GM23248 (cell line): ENCODE measurements around the gene RWDD1. TPM values are rescaled to one million over a fixed set of nuclear protein-coding genes. Genes with fewer than 3 reads are reported as not detected.
A peak's percentile ranks its signal among the peaks of the same experiment; 100 is the strongest.

Experiments
- DNase-seq: peaks from one replicate; pipeline ENCODE4 v3.0.0-alpha.2; 2015
- H2AFZ ChIP-seq: fragments of 200-600 bp; sonication (generic); 2 replicates; pipeline ENCODE4 v1.6.1; 2016; ENCODE audit warnings: antibody characterized with exemption
- H3F3A ChIP-seq: fragments of 200-600 bp; sonication (generic); 2 replicates; pipeline ENCODE4 v1.6.1; 2016; ENCODE audit warnings: mild to moderate bottlenecking, antibody characterized with exemption, mixed run types; ENCODE audit not compliant: insufficient read depth
- H3K27ac ChIP-seq: fragments of 200-600 bp; sonication (generic); 2 replicates; pipeline ENCODE4 v1.5.1; 2016; ENCODE audit warnings: mild to moderate bottlenecking
- H3K27me3 ChIP-seq: fragments of 200-600 bp; sonication (generic); replicated peaks from 2 replicates; pipeline ENCODE4 v1.6.1; 2016; ENCODE audit warnings: mild to moderate bottlenecking; ENCODE audit not compliant: insufficient read depth
- H3K36me3 ChIP-seq: fragments of 200-600 bp; sonication (generic); 2 replicates; pipeline ENCODE4 v1.6.1; 2016; ENCODE audit warnings: low read depth, mild to moderate bottlenecking
- H3K4me1 ChIP-seq: fragments of 200-600 bp; sonication (generic); 2 replicates; pipeline ENCODE4 v1.6.1; 2016; ENCODE audit warnings: mild to moderate bottlenecking; ENCODE audit not compliant: insufficient read depth
- H3K4me2 ChIP-seq: fragments of 200-600 bp; sonication (generic); one replicate; pipeline ENCODE4 v1.6.1; 2016; ENCODE audit warnings: mild to moderate bottlenecking; ENCODE audit not compliant: unreplicated experiment
- H3K4me3 ChIP-seq: fragments of 200-600 bp; sonication (generic); 2 replicates; pipeline ENCODE4 v1.5.1; 2016; ENCODE audit warnings: mild to moderate bottlenecking
- H3K79me2 ChIP-seq: fragments of 200-600 bp; sonication (generic); 2 replicates; pipeline ENCODE4 v1.6.1; 2016; ENCODE audit warnings: mild to moderate bottlenecking; ENCODE audit not compliant: insufficient read depth
- H3K9ac ChIP-seq: fragments of 200-600 bp; sonication (generic); 2 replicates; pipeline ENCODE4 v1.6.1; 2016; ENCODE audit warnings: mild to moderate bottlenecking
- H3K9me2 ChIP-seq: fragments of 200-600 bp; sonication (generic); 2 replicates; pipeline ENCODE4 v1.6.1; 2016; ENCODE audit warnings: mixed run types, mild to moderate bottlenecking, moderate library complexity; ENCODE audit not compliant: insufficient read depth
- H3K9me3 ChIP-seq: fragments of 200-600 bp; sonication (generic); one replicate; pipeline ENCODE4 v1.6.1; 2017; ENCODE audit warnings: low read depth
- H4K20me1 ChIP-seq: fragments of 200-600 bp; sonication (generic); 2 replicates; pipeline ENCODE4 v1.6.0; 2016; ENCODE audit not compliant: insufficient read depth
- EZH2 ChIP-seq: fragments of 200-600 bp; sonication (generic); IDR thresholded peaks from 2 replicates; pipeline ENCODE4 v1.6.1; 2018; ENCODE audit warnings: antibody characterized with exemption, mild to moderate bottlenecking; ENCODE audit not compliant: insufficient read depth, poor library complexity, severe bottlenecking
- EZH2phosphoT487 ChIP-seq: fragments of 200-600 bp; sonication (generic); IDR thresholded peaks from 2 replicates; pipeline ENCODE4 v1.6.1; 2018; ENCODE audit warnings: antibody characterized with exemption, moderate library complexity, mild to moderate bottlenecking, low read depth; ENCODE audit not compliant: insufficient read depth
- WGBS, 2 experiments: methylation state at CpG; one replicate each; pipeline ENCODE4 v1.1.6; 2015 to 2017; ENCODE audit warnings: low lambda C conversion rate in 2 of 2, low coverage in 1 of 2; ENCODE audit errors: missing lambda C conversion rate in 2 of 2; 5-methylcytosine and 5-hydroxymethylcytosine counted together
- in situ Hi-C: fragments of 300-500 bp; cut with MboI; formaldehyde crosslinking; loops from 2 replicates; pipeline ENCODE4 v1.15.0; 2020
- polyA plus RNA-seq: library from polyadenylated mRNA; unstranded; fragments of >200 nt; fragmentation: Nextera tagmentation; extraction: Ambion mirVana; gene quantifications from 2 replicates; pipeline ENCODE4 v1.2.1, GENCODE V29; 2016
- total RNA-seq: library from RNA; depleted of rRNA; stranded (reverse); fragments of >200 nt; shearing (Covaris generic); gene quantifications from 2 replicates; pipeline ENCODE4 v1.2.3, GENCODE V29; 2014

The RWDD1 gene
- total and polyA plus RNA-seq, 2 experiments from 2014 or later = 37.7 to 112 TPM

- H2AFZ ChIP-seq = no peak overlapping the region; the same call in 1 of the 2 replicates
- H3K4me1 ChIP-seq = peaks cover 36% of the 10 kb centered on the region
- H3K27me3 ChIP-seq = no peaks in the 10 kb centered on the region
- H3K27ac ChIP-seq = no peak overlapping the region
- no peak overlapping the region for H3K4me2 ChIP-seq
- H3K36me3 ChIP-seq = no peaks in the 10 kb centered on the region
- H4K20me1 ChIP-seq = no peaks in the 10 kb centered on the region
- no peaks in the 10 kb centered on the region for H3K9me3 ChIP-seq
- H3F3A ChIP-seq = peaks cover 8% of the 10 kb centered on the region; the same call in 1 of the 2 replicates
- DNase-seq = no peak
- no peaks in the 10 kb centered on the region for H3K9me2 ChIP-seq
- H3K9ac ChIP-seq = no peak overlapping the region
- H3K4me3 ChIP-seq = no peak overlapping the region
- in situ Hi-C loops = no loop called here
- no peaks in the 10 kb centered on the region for H3K79me2 ChIP-seq
- TF ChIP-seq EZH2phosphoT487 (no peak), EZH2 (no peak)
Observed at GRCh38 chr6:116543149-116543548, 28.2 kb upstream of the RWDD1 start.

GRCh38 chr6:116545651-116546050, 25.7 kb upstream of the RWDD1 start, which contains the start of gene TRAPPC3L:
Gene TRAPPC3L, minus strand, starts transcription at chr6:116545684. Its CDS starts 170 bp downstream, at chr6:116545514.
- in situ Hi-C loops = no loop called here
- peak within 1 kb of the TSS; percentile 79 for H2AFZ ChIP-seq

GRCh38 chr6:116547358-116547757, 23.9 kb upstream of the RWDD1 start:
- Histone ChIP-seq H3K9me2 (no peaks in the 10 kb centered on the region), H3K9me3 (no peaks in the 10 kb centered on the region), H4K20me1 (no peaks in the 10 kb centered on the region), H3F3A (peaks cover 8% of the 10 kb centered on the region; the same call in 1 of the 2 replicates), H3K4me1 (peaks cover 28% of the 10 kb centered on the region), H3K27ac (no peak overlapping the region), H3K4me2 (no peak overlapping the region), H3K4me3 (no peak overlapping the region), H3K36me3 (no peaks in the 10 kb centered on the region), H2AFZ (no peak overlapping the region), H3K79me2 (no peaks in the 10 kb centered on the region), H3K9ac (no peak overlapping the region), H3K27me3 (no peaks in the 10 kb centered on the region)
- in situ Hi-C loops = no loop called here
- 64 to 69% methylated on average over 6 of the region's 6 CpGs for WGBS, 2 experiments
- no peak for TF ChIP-seq EZH2phosphoT487
- no peak for TF ChIP-seq EZH2
- DNase-seq = no peak

More at GRCh38 chr6:116545651-116546050, 25.7 kb upstream of the RWDD1 start, which contains the start of gene TRAPPC3L:
- no peak within 1 kb of the TSS for H3K27ac ChIP-seq
- WGBS, 2 experiments = 13 to 14% methylated on average over 4 of the region's 4 CpGs
- H3K4me1 ChIP-seq = peaks cover 36% of the 10 kb centered on the region
- H3K9me3 ChIP-seq = no peaks in the 10 kb centered on the region
- no peaks in the 10 kb centered on the region for H3K27me3 ChIP-seq
- H4K20me1 ChIP-seq = no peaks in the 10 kb centered on the region
- H3K4me3 ChIP-seq = peak within 1 kb of the TSS; percentile 46
- H3K9ac ChIP-seq = peak within 1 kb of the TSS; percentile 33; the same call in 1 of the 2 replicates
- no peaks in the 10 kb centered on the region for H3K9me2 ChIP-seq
- no peaks in the 10 kb centered on the region for H3K36me3 ChIP-seq
- no peaks in the 10 kb centered on the region for H3K79me2 ChIP-seq
- no peak for DNase-seq
- TF ChIP-seq EZH2 (no peak), EZH2phosphoT487 (no peak)
- H3F3A ChIP-seq = peaks cover 8% of the 10 kb centered on the region; the same call in 1 of the 2 replicates
- H3K4me2 ChIP-seq = peak within 1 kb of the TSS; percentile 80

GRCh38 chr6:116550796-116551195, 20.5 kb upstream of the RWDD1 start:
- no peak overlapping the region for H3K4me3 ChIP-seq
- H3K27me3 ChIP-seq = no peaks in the 10 kb centered on the region
- no peak overlapping the region for H2AFZ ChIP-seq
- no peak overlapping the region for H3K27ac ChIP-seq
- H3K4me1 ChIP-seq = peaks cover 11% of the 10 kb centered on the region
- H3K9me3 ChIP-seq = no peaks in the 10 kb centered on the region
- H3F3A ChIP-seq = peaks cover 9% of the 10 kb centered on the region
- H3K9me2 ChIP-seq = no peaks in the 10 kb centered on the region
- no peak overlapping the region for H3K9ac ChIP-seq
- TF ChIP-seq EZH2phosphoT487 (no peak), EZH2 (no peak)
- H3K79me2 ChIP-seq = no peaks in the 10 kb centered on the region
- no peak overlapping the region for H3K4me2 ChIP-seq
- in situ Hi-C loops = no loop called here
- DNase-seq = no peak
- no peaks in the 10 kb centered on the region for H3K36me3 ChIP-seq
- H4K20me1 ChIP-seq = no peaks in the 10 kb centered on the region
- 55 to 58% methylated on average over 4 of the region's 4 CpGs for WGBS, 2 experiments

GRCh38 chr6:116553451-116553850, 17.9 kb upstream of the RWDD1 start, which contains the start of gene CALHM4:
Gene CALHM4, plus strand, starts transcription at chr6:116553751. Its CDS starts 43 bp downstream, at chr6:116553794.
- no peaks in the 10 kb centered on the region for H3K9me2 ChIP-seq
- no peaks in the 10 kb centered on the region for H3K9me3 ChIP-seq
- no peak within 1 kb of the TSS for H3K27ac ChIP-seq
- H3F3A ChIP-seq = peaks cover 35% of the 10 kb centered on the region
- H3K36me3 ChIP-seq = no peaks in the 10 kb centered on the region
- peaks cover 36% of the 10 kb centered on the region for H3K4me1 ChIP-seq
- no peaks in the 10 kb centered on the region for H4K20me1 ChIP-seq
- no peak within 1 kb of the TSS for H3K9ac ChIP-seq
- no peaks in the 10 kb centered on the region for H3K79me2 ChIP-seq
- in situ Hi-C loops = no loop called here
- no peaks in the 10 kb centered on the region for H3K27me3 ChIP-seq
- no peak within 1 kb of the TSS for H2AFZ ChIP-seq
- TF ChIP-seq EZH2 (no peak), EZH2phosphoT487 (no peak)
- no peak for DNase-seq
- no peak within 1 kb of the TSS for H3K4me3 ChIP-seq
- H3K4me2 ChIP-seq = no peak within 1 kb of the TSS
